Gastrocnemius medialis (tissue), 4 donors: ENCODE data around the gene JADE2. TPM values are rescaled to one million over a fixed set of nuclear protein-coding genes. Genes with fewer than 3 reads are reported as not detected.
A peak's percentile ranks its signal among the peaks of the same experiment; 100 is the strongest.

Experiments used
- ATAC-seq, 2 donors: fragments of 150-250 bp; one replicate each; pipeline ENCODE4 v1.9.1; 2016
- DNase-seq, 2 donors: peaks; one replicate each; pipeline ENCODE4 v3.0.0-alpha.2; 2019
- H3K27ac ChIP-seq, 4 donors: fragments of 200-600 bp; sonication (generic); 1 replicate in 1 of 4; 2 replicates in 3 of 4; pipeline ENCODE4 v1.5.1; 2016 to 2018; ENCODE audit warnings: mild to moderate bottlenecking in 2 of 4, moderate library complexity in 1 of 4
- H3K27me3 ChIP-seq, 3 donors: fragments of 200-600 bp; sonication (generic) in 2 of 3; 1 replicate in 1 of 3; 2 replicates in 2 of 3; pipeline versions ENCODE4 v1.5.1 to v1.6.0; 2016 to 2019; ENCODE audit warnings: mild to moderate bottlenecking in 1 of 3, moderate library complexity in 1 of 3
- H3K36me3 ChIP-seq, 2 donors: fragments of 200-600 bp; sonication (generic) in 1 of 2; one replicate each; pipeline ENCODE4 v1.5.1; 2017 to 2018
- H3K4me1 ChIP-seq, 2 donors: fragments of 200-600 bp; sonication (generic) in 1 of 2; one replicate each; pipeline ENCODE4 v1.5.1; 2016 to 2017; ENCODE audit warnings: mild to moderate bottlenecking in 2 of 2
- H3K4me3 ChIP-seq, 4 donors: fragments of 200-600 bp; sonication (generic) in 3 of 4; 1 replicate in 1 of 4; 2 replicates in 3 of 4; pipeline ENCODE4 v1.5.1; 2016 to 2019; ENCODE audit warnings: mild to moderate bottlenecking in 2 of 4
- H3K9me3 ChIP-seq, 3 donors: fragments of 200-600 bp; sonication (generic) in 2 of 3; 1 replicate in 1 of 3; 2 replicates in 2 of 3; pipeline ENCODE4 v1.5.1; 2016 to 2019
- POLR2A ChIP-seq, 2 donors: fragments of 450-650 bp; IDR thresholded peaks; one replicate each; pipeline ENCODE4 v1.6.1; 2017; ENCODE audit warnings: antibody characterized with exemption in 2 of 2, mild to moderate bottlenecking in 2 of 2, moderate library complexity in 2 of 2
- in situ Hi-C, 4 donors: fragments of 200-750 bp; cut with MboI; loops; one replicate each; pipeline versions ENCODE4 v1.15.0 to v1.8.0; 2017; ENCODE audit warnings: low sequenced_read_pairs in 4 of 4
- intact Hi-C: fragments of 100-400 bp; cut with DNase I; formaldehyde crosslinking; loops from one replicate; pipeline ENCODE4 v1.15.1; 2023; ENCODE audit warnings: low total_unique reads
- total RNA-seq, 4 donors: library from RNA; depleted of rRNA; stranded (reverse); fragments of >200 nt; gene quantifications; one replicate each; pipeline versions ENCODE4 v1.1.0 to v1.2.3, GENCODE V29; 2016
- TF ChIP-seq, protein P1 (sequence below), 5 experiments: fragments of 450-650 bp in 3 of 5; fragments of 200-600 bp in 2 of 5; sonication (generic) in 2 of 5; IDR thresholded peaks in 4 of 5; conservative IDR thresholded peaks in 1 of 5; 1 replicate in 4 of 5; 2 replicates in 1 of 5; pipeline ENCODE4 v1.5.1; 2016 to 2019; ENCODE audit warnings: antibody characterized with exemption in 5 of 5, mild to moderate bottlenecking in 3 of 5, moderate library complexity in 3 of 5

JADE2 gene
- total RNA-seq, 4 donors from 2014 or later = 17.3 to 44.5 (median 19.8) TPM

DNA sequence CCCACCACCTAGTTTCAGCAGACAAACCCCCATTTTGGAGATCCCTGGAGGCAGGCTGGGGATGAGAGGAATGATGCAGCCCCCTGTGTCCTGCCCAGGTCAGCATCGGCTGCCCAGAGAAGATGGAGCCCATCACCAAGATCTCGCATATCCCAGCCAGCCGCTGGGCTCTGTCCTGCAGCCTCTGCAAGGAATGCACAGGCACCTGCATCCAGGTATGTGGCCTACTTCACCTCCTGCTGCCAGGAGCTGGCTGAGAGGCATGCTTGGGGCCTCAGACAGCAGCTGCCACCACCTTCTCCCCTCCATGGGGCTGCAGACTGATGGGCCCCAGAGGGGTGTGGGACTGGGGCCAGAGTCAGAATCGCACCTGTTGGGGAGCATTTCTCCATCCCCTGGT, 38.9 kb downstream of the JADE2 start:
- ATAC-seq = no peak
- in situ Hi-C loops = no loop called here
- Histone ChIP-seq H3K4me3 (no peak overlapping the region), H3K4me1 (peaks cover 21 to 29% of the 10 kb centered on the region in 2 donors), H3K27ac (no peak overlapping the region), H3K27me3 (no peaks in the 10 kb centered on the region), H3K36me3 (peaks cover 0 to 79% of the 10 kb centered on the region in 2 donors), H3K9me3 (no peaks in the 10 kb centered on the region)
- TF ChIP-seq POLR2A (IDR thresholded peaks at IDR 0.05) = no peak
- TF ChIP-seq, protein P1, sequence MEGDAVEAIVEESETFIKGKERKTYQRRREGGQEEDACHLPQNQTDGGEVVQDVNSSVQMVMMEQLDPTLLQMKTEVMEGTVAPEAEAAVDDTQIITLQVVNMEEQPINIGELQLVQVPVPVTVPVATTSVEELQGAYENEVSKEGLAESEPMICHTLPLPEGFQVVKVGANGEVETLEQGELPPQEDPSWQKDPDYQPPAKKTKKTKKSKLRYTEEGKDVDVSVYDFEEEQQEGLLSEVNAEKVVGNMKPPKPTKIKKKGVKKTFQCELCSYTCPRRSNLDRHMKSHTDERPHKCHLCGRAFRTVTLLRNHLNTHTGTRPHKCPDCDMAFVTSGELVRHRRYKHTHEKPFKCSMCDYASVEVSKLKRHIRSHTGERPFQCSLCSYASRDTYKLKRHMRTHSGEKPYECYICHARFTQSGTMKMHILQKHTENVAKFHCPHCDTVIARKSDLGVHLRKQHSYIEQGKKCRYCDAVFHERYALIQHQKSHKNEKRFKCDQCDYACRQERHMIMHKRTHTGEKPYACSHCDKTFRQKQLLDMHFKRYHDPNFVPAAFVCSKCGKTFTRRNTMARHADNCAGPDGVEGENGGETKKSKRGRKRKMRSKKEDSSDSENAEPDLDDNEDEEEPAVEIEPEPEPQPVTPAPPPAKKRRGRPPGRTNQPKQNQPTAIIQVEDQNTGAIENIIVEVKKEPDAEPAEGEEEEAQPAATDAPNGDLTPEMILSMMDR (IDR thresholded peaks at IDR 0.05 in 4 of 5, conservative IDR thresholded peaks at IDR 0.05 in 1 of 5) = no peak
- intact Hi-C loops = no loop called here
- DNase-seq = no peak

DNA sequence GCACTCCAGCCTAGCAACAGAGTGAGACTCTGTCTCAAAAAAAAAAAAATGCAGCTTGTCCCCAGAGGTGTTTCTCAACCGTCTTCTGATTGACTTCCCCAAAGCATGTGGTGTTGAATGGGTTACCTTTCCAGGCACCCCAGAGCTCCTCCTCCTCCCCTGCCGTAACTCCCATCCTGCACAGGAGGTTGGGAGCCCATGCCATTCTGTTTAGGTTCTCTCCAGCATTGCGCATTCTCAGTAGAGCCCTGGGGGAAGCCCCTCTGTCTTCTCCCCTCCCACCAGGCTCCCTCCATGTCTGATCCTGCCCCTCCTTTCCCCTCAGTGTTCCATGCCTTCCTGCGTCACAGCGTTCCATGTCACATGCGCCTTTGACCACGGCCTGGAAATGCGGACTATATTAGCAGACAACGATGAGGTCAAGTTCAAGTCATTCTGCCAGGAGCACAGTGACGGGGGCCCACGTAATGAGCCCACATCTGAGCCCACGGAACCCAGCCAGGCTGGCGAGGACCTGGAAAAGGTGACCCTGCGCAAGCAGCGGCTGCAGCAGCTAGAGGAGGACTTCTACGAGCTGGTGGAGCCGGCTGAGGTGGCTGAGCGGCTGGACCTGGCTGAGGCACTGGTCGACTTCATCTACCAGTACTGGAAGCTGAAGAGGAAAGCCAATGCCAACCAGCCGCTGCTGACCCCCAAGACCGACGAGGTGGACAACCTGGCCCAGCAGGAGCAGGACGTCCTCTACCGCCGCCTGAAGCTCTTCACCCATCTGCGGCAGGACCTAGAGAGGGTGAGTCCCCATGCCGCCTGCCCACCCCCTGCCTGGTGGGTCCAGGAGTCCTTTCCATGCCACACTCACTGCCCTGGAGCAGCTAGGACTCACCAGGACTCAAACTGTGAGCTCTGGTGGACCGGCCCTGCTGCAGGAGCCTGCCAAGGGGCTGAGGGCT, 40.6 kb downstream of the JADE2 start:
- Histone ChIP-seq H3K4me3 (no peak overlapping the region), H3K27me3 (no peaks in the 10 kb centered on the region), H3K27ac (peak overlapping the region in 2 of 4 donors; percentile 82), H3K9me3 (no peaks in the 10 kb centered on the region), H3K36me3 (peaks cover 0 to 65% of the 10 kb centered on the region in 2 donors), H3K4me1 (peaks cover 38 to 44% of the 10 kb centered on the region in 2 donors)
- ATAC-seq = no peak
- in situ Hi-C loops (no loop called here), intact Hi-C loops (no loop called here)
- no peak for TF ChIP-seq POLR2A (IDR thresholded peaks at IDR 0.05)
- TF ChIP-seq, protein P1 (IDR thresholded peaks at IDR 0.05 in 4 of 5, conservative IDR thresholded peaks at IDR 0.05 in 1 of 5) = no peak
- no peak for DNase-seq

DNA sequence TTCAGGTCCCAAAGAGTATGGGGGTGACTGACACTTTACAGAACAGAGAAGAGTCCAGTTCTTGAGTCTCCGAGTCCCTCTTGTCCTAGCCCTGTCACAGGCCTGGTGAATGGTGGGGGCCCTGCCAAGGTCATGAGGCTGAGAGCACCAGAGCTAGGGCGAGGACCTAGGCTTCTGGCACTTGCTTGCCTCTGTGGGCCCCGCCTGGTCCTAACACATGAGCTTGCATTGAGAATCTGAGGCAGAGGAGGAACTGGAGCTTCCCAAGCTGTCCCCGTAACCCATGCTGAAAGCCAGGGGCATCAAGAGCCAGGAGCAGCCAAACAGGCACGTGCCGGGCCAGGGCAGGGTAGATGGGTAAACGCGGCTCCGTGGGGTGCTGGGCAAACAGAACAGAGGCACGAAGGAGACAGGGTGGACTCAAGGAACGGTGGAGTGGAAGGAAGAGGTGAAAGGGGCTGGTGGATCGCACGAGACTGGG, 41.3 kb downstream of the JADE2 start:
- DNase-seq = no peak
- no peak for ATAC-seq
- H3K27me3 ChIP-seq = no peaks in the 10 kb centered on the region
- H3K36me3 ChIP-seq = peaks cover 0 to 58% of the 10 kb centered on the region in 2 donors
- H3K27ac ChIP-seq = peak overlapping the region in 2 of 4 donors; percentile 82
- H3K4me3 ChIP-seq = no peak overlapping the region
- H3K9me3 ChIP-seq = no peaks in the 10 kb centered on the region
- intact Hi-C loops = no loop called here
- H3K4me1 ChIP-seq = peaks cover 43 to 45% of the 10 kb centered on the region in 2 donors
- TF ChIP-seq, protein P1 (IDR thresholded peaks at IDR 0.05 in 4 of 5, conservative IDR thresholded peaks at IDR 0.05 in 1 of 5) = no peak
- no peak for TF ChIP-seq POLR2A (IDR thresholded peaks at IDR 0.05)
- in situ Hi-C loops = no loop called here

DNA sequence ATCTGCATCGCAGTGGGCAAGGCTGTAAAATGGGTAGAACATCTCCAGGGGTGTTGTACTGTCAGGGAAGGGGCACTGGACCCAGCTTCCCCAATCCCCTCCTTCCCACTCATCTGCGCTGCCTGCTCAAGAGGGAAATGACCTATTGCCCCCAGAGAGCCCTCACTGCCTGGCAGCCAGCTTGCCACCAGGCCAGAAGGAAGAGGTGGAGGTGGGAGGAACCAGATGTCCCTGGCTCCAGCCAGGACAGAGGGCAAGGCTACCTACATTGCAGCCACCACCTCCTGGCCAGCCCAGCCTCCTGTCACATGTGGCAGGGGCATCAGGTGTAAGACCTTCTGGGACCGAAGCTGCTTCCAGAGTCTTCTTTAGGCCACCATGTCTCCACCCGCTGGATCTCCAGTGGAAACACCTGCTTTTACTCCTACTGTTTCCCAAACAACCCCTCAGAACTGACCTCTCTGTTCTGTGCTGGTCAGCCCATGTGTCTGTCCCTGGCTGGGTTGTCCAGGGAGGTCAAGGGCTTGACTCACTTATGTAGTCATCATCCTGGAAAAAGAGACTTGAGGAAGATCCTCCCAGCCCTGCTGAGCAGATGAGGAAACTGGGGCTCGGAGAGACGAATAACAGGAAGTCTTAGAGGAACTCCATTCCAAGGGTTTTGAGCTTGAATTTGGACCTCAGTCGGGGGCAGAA, 42.3 kb downstream of the JADE2 start:
- peak overlapping the region; percentile 70 to 82 (median 76) for H3K27ac ChIP-seq
- peak; percentile 45 to 74 for DNase-seq
- H3K4me3 ChIP-seq = no peak overlapping the region
- TF ChIP-seq, protein P1 (IDR thresholded peaks at IDR 0.05 in 4 of 5, conservative IDR thresholded peaks at IDR 0.05 in 1 of 5) = no peak
- no peak for TF ChIP-seq POLR2A (IDR thresholded peaks at IDR 0.05)
- in situ Hi-C loops (no loop called here), intact Hi-C loops (no loop called here)
- H3K9me3 ChIP-seq = no peaks in the 10 kb centered on the region
- peaks cover 39 to 46% of the 10 kb centered on the region in 2 donors for H3K4me1 ChIP-seq
- peaks cover 0 to 51% of the 10 kb centered on the region in 2 donors for H3K36me3 ChIP-seq
- ATAC-seq = peak; percentile 80
- no peaks in the 10 kb centered on the region for H3K27me3 ChIP-seq
